Embryonic facial prominence (tissue), 1 donor: ENCODE data around the gene CNN2.

Experiments
- DNase-seq: peaks from one replicate; pipeline ENCODE4 v3.0.0-alpha.2; 2016; ENCODE audit errors: extremely low spot score

The CNN2 gene

GRCh38 chr19:1049106-1049505 is 22.7 kb downstream of the CNN2 start:
- no peak for DNase-seq

DNA sequence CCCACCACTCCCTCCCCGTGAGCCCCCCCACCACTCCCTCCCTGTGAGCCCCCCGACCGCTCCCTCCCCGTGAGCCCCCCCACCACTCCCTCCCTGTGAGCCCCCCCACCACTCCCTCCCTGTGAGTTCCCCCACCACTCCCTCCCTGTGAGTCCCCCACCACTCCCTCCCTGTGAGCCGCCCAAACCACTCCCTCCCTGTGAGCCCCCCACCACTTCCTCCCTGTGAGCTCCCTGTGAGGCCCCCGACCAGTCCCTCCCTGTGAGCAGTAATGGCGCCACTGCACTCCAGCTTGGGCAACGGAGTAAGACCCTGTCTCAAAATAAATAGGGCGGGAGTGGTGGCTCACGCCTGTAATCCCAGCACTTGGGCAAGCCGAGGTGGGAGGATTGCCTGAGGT is 23.4 kb downstream of the CNN2 start:
- no peak for DNase-seq

- DNase-seq = no peak
Measured at GRCh38 chr19:1050989-1051788, 24.8 kb downstream of the CNN2 start.

- DNase-seq = no peak
Measured at GRCh38 chr19:1051791-1052190, 25.4 kb downstream of the CNN2 start.

GRCh38 chr19:1052349-1052975 is 26.1 kb downstream of the CNN2 start:
- DNase-seq = no peak

DNA sequence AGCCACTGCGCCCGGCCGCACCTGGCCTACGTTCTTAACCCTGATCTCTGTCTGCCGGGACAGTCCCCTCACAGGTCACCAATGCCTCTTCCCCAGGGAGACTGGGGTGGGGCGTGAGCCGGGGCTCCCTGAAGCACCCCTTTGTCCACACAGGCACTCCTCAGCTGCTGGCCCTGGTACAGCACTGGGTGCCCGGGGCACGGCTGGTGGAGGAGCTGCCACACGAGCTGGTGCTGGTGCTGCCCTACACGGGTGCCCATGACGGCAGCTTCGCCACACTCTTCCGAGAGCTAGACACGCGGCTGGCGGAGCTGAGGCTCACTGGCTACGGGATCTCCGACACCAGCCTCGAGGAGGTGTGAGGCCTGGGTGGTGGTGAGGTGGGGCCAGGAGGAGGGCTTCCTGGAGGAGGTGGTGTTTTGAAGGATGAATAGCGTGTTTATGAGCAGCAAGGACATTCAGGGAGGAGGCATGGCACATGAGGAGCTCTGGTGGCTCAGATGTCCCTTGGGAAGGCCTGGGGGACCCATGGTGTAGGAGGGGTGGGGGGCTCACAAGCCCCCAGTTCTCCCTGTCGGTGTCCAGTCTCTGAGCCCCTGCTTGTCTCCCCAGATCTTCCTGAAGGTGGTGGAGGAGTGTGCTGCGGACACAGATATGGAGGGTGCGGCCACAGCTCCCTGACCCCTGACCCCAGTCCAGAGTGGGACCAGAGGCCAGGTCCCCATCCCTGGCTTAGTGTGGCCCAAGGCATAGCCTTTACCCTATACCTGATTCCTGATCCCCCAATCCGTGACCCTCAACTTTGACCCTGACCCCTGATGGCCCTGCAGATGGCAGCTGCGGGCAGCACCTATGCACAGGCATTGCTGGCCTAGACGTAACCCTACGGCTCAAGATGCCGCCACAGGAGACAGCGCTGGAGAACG is 27.0 kb downstream of the CNN2 start:
- no peak for DNase-seq

- no peak for DNase-seq
Measured at GRCh38 chr19:1054102-1055027, 28.0 kb downstream of the CNN2 start.

GRCh38 chr19:1055028-1055425 is 28.6 kb downstream of the CNN2 start:
- DNase-seq = no peak

DNA sequence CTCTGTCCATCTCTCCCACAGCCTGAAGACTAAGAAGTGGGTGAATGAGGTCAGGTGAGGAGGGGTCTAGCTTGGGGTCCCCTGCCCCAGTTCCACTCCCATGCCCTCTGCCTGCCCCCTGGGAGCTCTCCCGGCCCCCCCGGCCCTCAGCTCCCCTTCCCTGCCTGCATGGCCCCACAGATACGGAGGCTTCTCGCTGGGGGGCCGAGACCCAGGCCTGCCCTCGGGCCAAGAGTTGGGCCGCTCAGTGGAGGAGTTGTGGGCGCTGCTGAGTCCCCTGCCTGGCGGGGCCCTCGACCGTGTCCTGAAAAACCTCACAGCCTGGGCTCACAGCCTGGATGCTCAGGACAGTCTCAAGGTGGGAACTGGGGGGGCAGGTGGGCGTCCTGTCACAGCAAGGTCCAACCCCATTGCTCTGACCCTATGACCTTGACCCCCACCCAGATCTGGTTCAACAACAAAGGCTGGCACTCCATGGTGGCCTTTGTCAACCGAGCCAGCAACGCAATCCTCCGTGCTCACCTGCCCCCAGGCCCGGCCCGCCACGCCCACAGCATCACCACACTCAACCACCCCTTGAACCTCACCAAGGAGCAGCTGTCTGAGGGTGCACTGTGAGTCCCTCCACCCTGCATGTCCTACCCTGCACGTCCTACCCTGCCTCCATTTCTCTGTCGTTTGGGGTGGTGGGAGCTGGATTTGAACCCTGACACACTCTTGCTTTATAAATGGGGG is 29.6 kb downstream of the CNN2 start:
- DNase-seq = no peak

- no peak for DNase-seq
Measured at GRCh38 chr19:1057176-1057855, 30.9 kb downstream of the CNN2 start.

- no peak for DNase-seq
Measured at GRCh38 chr19:1058112-1058511, 31.7 kb downstream of the CNN2 start.

DNA sequence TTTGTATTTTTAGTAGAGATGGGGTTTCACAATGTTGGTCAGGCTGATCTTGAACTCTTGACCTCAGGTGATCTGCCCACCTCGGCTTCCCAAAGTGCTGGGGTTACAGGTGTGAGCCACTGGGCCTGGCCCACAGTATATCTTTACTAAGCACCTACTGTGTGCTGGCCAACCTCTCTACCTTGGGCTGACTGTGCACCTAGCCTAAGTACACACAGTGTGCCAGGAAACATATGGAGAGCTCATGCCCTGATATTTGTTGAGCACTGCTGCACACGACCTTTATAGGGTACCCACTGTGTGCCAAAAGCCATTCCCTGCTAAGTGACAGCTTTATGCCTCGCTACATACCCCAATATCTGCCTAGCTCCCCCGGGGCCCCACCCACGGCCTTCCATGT is 34.3 kb downstream of the CNN2 start:
- no peak for DNase-seq

GRCh38 chr19:1061987-1062386 is 35.6 kb downstream of the CNN2 start:
- no peak for DNase-seq

GRCh38 chr19:1062387-1063029 is 36.1 kb downstream of the CNN2 start:
- no peak for DNase-seq

DNA sequence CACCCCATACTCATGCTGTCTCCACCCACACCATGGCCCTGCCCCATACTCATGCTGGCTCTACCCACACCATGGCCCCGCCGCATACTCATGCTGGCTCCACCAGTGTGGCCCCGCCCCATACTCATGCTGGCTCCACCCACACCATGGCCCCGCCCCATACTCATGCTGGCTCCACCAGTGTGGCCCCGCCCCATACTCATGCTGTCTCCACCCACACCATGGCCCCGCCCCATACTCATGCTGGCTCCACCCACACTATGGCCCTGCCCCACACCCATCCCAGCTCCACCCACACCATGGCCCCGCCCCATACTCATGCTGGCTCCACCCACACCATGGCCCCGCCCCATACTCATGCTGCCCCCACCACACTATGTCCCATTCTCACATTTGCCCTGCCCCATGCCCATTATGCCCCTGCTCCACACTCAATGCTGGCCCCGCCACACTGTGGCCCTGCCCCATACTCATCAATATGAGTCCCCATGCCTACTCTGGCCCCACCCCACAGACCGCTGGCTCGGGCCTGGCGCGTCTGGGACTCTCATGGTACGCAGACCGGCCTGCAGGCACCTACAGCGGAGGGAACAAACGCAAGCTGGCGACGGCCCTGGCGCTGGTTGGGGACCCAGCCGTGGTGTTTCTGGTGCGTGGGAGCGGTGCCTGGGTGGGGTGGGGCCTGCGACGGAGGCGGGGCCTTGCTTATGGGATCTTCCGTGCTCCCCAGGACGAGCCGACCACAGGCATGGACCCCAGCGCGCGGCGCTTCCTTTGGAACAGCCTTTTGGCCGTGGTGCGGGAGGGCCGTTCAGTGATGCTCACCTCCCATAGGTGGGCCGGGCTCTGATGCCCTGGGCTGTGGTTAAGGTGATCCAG is 36.9 kb downstream of the CNN2 start:
- DNase-seq = no peak

DNA sequence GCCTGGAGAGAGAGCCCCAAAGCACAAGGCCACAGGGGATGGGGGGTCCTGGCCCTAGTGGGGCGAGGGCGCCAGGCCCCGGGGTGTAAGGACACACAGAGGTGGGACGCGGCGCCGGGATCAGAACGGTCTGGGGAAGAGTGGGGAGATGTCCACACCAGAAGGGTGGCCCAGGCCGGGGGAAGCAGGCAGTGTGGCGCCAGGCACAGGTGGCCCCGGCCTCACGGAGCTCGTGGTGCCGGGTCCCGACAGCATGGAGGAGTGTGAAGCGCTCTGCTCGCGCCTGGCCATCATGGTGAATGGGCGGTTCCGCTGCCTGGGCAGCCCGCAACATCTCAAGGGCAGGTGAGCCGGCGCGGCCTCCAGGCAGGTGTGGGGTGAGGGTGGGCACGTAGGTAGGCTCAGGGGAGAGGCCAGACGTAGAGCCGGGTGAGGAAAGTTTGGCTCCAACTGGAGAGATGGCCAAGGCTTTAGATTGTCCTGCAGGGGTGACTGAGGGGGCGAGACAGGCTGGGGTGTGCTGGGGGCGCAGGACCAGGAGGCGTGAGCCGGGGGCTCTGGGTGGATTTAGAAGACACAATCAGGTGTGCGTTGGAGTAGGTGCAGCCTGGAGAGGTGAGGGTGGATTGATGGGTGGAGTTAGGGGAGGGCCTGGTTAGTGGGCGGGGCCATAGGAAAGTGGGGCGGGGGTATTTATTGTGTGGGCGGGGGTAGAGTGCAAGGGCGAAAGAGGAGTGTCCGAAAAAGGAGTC is 37.7 kb downstream of the CNN2 start:
- DNase-seq = no peak

DNA sequence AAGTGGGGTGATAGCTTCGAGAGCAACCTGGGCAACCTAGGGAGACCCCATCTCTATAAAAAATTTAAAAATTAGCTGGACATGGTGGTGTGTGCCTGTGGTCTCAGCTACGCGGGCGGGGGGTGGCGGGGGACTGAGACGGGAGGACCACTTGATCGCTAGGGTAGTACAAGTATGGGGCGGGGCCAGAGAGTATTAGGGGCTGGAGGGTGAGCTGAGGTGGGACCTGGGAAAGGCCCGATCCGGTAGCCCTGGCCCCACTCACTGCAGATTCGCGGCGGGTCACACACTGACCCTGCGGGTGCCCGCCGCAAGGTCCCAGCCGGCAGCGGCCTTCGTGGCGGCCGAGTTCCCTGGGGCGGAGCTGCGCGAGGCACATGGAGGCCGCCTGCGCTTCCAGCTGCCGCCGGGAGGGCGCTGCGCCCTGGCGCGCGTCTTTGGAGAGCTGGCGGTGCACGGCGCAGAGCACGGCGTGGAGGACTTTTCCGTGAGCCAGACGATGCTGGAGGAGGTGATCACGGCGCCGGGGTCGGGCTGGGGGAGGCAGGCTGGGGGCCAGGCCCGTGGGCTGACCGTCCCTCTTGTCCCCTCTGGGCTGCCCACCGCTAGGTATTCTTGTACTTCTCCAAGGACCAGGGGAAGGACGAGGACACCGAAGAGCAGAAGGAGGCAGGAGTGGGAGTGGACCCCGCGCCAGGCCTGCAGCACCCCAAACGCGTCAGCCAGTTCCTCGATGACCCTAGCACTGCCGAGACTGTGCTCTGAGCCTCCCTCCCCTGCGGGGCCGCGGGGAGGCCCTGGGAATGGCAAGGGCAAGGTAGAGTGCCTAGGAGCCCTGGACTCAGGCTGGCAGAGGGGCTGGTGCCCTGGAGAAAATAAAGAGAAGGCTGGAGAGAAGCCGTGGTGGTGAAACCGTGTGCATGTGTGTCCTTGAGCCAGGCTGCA is 38.5 kb downstream of the CNN2 start:
- no peak for DNase-seq
